ENCODE measurements around the gene BMP10.

DNA sequence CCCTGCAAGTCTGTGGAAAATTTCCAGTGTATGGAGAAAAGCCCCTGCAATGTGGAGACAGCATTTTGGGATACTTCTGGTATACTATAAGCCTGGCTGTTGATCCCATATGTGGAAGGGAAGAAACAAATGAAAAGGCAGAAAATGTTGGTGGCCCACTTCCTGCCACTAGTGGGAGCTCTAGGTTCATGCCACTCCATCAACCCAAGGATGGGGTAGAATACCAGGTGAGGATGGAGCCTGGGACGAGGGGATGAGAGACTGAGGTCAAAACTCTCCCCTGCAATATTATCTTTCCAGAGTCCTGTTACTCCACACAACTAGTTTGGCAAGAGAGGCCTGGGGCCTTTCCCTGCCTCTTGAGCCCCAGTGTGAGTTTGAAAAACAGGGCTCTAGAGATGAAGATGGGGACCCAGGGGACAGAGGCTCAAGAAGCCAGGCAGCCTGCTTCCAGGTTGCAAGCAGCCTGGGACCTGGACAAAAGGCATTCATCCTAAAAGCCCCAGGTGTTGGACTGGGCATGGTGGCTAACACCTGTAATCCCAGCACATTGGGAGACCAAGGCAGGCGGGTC is 31.9 kb downstream of the BMP10 start:
- TF ChIP-seq, protein P1, sequence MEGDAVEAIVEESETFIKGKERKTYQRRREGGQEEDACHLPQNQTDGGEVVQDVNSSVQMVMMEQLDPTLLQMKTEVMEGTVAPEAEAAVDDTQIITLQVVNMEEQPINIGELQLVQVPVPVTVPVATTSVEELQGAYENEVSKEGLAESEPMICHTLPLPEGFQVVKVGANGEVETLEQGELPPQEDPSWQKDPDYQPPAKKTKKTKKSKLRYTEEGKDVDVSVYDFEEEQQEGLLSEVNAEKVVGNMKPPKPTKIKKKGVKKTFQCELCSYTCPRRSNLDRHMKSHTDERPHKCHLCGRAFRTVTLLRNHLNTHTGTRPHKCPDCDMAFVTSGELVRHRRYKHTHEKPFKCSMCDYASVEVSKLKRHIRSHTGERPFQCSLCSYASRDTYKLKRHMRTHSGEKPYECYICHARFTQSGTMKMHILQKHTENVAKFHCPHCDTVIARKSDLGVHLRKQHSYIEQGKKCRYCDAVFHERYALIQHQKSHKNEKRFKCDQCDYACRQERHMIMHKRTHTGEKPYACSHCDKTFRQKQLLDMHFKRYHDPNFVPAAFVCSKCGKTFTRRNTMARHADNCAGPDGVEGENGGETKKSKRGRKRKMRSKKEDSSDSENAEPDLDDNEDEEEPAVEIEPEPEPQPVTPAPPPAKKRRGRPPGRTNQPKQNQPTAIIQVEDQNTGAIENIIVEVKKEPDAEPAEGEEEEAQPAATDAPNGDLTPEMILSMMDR (IDR thresholded peaks at IDR 0.05; ENCODE audit: insufficient read depth, low read length), result peak; percentile 92
- TF ChIP-seq SPI1 (IDR thresholded peaks at IDR 0.05; ENCODE audit: borderline replicate concordance, low read depth) (no peak), POLR2AphosphoS5 (IDR thresholded peaks at IDR 0.05; ENCODE audit: low read depth) (no peak)
- TF ChIP-seq, protein P2, sequence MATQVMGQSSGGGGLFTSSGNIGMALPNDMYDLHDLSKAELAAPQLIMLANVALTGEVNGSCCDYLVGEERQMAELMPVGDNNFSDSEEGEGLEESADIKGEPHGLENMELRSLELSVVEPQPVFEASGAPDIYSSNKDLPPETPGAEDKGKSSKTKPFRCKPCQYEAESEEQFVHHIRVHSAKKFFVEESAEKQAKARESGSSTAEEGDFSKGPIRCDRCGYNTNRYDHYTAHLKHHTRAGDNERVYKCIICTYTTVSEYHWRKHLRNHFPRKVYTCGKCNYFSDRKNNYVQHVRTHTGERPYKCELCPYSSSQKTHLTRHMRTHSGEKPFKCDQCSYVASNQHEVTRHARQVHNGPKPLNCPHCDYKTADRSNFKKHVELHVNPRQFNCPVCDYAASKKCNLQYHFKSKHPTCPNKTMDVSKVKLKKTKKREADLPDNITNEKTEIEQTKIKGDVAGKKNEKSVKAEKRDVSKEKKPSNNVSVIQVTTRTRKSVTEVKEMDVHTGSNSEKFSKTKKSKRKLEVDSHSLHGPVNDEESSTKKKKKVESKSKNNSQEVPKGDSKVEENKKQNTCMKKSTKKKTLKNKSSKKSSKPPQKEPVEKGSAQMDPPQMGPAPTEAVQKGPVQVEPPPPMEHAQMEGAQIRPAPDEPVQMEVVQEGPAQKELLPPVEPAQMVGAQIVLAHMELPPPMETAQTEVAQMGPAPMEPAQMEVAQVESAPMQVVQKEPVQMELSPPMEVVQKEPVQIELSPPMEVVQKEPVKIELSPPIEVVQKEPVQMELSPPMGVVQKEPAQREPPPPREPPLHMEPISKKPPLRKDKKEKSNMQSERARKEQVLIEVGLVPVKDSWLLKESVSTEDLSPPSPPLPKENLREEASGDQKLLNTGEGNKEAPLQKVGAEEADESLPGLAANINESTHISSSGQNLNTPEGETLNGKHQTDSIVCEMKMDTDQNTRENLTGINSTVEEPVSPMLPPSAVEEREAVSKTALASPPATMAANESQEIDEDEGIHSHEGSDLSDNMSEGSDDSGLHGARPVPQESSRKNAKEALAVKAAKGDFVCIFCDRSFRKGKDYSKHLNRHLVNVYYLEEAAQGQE (IDR thresholded peaks at IDR 0.05; ENCODE audit: insufficient replicate concordance, low read depth), result no peak

Data from HL-60 (cell line).